ENCODE data around the gene PTPRD.

Gene PTPRD

GRCh38 chr9:8604201-8604600, 2008.6 kb downstream of the PTPRD start:
- no peak for DNase-seq

GRCh38 chr9:8600914-8601680, 2011.7 kb downstream of the PTPRD start:
- no peak for DNase-seq

DNA sequence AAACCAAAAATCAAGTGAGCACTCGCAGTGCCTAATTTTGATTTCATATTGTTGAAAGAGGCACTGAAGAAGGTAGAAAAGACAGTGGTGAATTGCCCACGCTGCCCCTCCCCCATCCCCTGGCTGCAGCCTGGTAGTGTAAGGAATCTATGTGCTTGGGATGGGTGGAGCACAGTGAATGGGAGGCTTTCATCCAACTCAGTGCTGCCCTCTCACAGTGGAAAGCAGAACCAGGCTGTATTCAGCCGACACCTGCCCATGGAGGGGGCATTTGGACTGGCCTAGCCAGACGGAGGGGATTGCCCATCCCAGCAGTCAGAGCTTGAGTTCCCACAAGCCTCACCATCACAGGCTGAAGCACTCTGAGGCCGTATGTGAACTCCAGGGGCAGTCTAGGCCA, 2012.9 kb downstream of the PTPRD start:
- DNase-seq: no peak

- no peak for DNase-seq
Measured at GRCh38 chr9:8589476-8589875, 2023.3 kb downstream of the PTPRD start.

GRCh38 chr9:8585036-8585435, 2027.8 kb downstream of the PTPRD start:
- DNase-seq: no peak

DNA sequence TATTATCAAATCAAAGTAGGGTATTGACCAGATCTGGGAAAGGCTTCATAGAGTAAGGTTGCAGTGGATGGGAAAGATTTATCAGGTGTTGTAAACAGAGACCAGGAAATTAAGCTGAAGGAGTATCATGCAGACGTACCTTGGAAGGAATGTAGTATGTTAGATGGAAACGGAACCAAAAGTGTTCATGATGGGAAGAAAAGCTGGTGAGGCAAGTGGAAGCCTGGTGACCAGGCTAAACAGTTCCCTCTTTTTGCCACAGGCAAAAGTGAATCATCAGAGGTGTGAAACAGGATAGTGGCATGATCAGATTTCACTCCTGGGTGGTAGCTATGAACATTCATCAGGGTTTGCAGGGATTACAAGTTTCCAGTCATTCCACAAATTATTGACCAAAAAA, 2033.1 kb downstream of the PTPRD start:
- no peak for DNase-seq

DNA sequence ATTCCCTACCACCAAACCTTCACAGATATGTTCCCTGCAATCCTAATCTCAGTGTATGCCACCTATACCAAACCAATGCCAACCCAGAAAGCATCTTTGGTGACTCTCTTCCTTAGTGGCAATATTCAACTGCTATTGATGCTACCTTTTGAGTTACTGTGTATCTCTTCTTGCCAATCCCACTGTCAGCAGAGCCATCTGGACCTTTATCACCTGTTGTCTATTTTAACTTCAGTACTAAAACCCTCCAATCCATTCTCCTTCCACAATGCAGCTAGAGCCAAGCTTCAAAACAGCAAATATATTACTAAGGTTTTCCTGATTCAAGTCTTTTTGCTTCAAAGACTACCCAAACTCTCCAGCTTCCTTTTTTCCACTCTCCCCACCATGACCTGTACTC, 2036.1 kb downstream of the PTPRD start:
- DNase-seq: no peak

GRCh38 chr9:8574846-8575245, 2038.0 kb downstream of the PTPRD start:
- DNase-seq: no peak

- no peak for DNase-seq
Measured at GRCh38 chr9:8572209-8572608, 2040.6 kb downstream of the PTPRD start.

GRCh38 chr9:8571643-8572042, 2041.2 kb downstream of the PTPRD start:
- DNase-seq: no peak

- no peak for DNase-seq
Measured at GRCh38 chr9:8570776-8571175, 2042.0 kb downstream of the PTPRD start.

GRCh38 chr9:8569823-8570222, 2043.0 kb downstream of the PTPRD start:
- no peak for DNase-seq

GRCh38 chr9:8567963-8568579, 2044.7 kb downstream of the PTPRD start:
- DNase-seq: no peak

DNA sequence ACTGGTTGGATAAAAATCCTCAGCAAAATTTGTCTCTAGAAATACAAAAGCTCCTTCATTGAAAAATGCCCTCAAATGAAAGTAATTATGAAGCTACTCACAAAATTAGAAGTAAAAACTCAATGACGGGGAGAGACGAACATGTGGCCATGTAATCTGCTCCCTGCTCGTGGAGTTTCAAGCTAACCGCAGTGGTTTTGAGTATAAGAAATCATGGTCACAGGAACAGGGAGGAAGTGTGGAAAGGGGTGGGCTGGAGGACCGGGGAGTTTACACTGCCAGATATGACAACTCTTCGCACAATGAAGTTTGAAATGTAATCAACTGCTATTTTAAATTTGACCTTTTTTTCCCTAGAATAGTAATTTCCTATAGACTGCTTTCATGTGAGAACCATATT, 2047.8 kb downstream of the PTPRD start:
- no peak for DNase-seq

GRCh38 chr9:8560560-8561525, 2052.0 kb downstream of the PTPRD start:
- DNase-seq: no peak

GRCh38 chr9:8558176-8558575, 2054.6 kb downstream of the PTPRD start:
- no peak for DNase-seq

GRCh38 chr9:8555762-8556500, 2056.9 kb downstream of the PTPRD start:
- DNase-seq: no peak

GRCh38 chr9:8553444-8553843, 2059.4 kb downstream of the PTPRD start:
- DNase-seq: no peak

DNA sequence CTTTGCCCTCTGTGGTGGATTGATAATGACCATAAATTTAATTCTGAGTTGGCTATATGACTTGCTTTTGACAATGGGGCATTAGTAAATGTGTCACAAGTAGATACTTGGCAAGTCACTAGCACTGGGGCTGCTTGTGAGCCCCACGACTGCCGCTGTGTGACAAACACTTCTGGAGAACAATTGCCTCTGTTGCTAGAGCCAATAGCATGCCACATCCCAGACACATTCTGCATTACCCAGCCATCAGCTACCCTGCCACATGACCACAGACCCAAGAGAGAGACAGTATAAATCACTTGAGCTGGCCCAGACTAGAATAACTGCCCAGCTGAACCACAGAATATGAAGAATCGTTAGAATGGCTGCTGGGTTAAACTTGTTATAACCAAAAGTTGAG, 2060.1 kb downstream of the PTPRD start:
- DNase-seq: no peak

GRCh38 chr9:8549214-8549613, 2063.6 kb downstream of the PTPRD start:
- DNase-seq: no peak

- no peak for DNase-seq
Measured at GRCh38 chr9:8543219-8543618, 2069.6 kb downstream of the PTPRD start.

- no peak for DNase-seq
Measured at GRCh38 chr9:8542537-8542936, 2070.3 kb downstream of the PTPRD start.

DNA sequence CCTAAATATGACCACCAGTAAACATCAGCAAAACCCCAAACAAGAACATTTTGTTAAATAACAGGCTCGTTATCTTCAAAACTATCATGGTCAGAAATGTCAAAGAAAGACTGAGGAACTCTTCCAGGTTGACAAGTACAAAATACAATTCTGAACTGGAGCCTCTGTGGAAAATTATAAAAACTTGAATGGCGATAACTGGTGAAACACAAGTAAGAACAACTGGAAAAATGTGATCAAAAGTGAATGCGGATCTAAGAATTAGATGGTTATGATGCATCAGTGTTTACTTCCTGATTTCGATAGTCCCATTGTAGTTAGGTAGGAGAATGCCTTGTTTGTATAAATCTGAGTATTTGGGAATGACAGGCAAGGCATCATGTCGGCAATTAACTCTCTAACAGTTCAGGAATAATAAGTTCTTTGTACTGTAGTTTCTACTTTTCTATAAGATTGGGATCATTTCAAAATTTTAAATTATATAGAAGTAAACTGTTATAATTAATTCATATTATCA, 2073.1 kb downstream of the PTPRD start:
- DNase-seq: no peak
